RKO (cell line): ENCODE data around the gene NRP1.
"Not testable (repeated sequence)": the region's sequence is repeated elsewhere in the genome, so short reads cannot be mapped to it uniquely, and the experiment has no call there.

Experiments
- DNase-seq: peaks from one replicate; pipeline ENCODE4 v3.0.0-alpha.2; 2016; ENCODE audit warnings: low spot score

NRP1 gene

DNA sequence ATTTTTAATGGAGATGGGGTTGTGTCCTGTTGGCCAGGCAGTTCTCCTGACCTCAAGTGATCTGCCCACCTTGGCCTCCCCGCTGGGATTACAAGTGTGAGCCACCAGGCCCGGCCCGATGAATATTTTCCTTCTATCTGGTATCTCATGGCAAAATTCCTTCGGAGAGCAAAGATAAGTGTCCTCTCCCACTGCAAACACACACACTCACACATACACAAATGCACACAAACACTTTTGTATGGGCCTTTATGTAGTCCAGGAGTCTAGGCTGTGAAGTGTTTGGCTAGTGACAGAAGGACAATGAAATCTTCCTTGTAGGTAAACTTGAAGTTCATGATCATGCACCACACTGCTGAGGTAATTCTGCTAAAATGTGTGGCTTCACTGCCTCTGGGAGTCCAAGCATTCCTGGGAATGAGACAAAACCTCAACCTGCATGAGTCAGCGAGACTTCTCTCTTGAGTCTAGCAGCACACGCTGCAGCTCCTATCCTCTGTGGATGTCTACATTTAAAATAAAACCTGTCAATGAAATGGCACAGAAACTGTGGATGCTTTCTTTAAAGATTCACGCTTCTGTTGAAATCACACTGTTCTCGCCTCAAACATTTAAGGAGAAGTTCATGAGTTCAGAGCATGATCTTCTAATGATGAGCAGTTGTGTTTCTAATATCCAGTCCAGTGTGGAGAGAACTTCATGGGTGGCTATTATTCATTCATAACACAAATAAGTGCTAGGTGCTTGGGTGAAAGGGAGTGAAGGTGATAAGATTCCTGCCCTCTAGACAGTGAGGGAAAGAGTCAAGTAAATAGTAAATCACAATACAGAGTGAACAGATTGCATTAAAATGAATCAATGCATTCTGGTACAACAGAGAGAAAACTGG, 96.5 kb downstream of the NRP1 start:
- peak; percentile 76 for DNase-seq

DNA sequence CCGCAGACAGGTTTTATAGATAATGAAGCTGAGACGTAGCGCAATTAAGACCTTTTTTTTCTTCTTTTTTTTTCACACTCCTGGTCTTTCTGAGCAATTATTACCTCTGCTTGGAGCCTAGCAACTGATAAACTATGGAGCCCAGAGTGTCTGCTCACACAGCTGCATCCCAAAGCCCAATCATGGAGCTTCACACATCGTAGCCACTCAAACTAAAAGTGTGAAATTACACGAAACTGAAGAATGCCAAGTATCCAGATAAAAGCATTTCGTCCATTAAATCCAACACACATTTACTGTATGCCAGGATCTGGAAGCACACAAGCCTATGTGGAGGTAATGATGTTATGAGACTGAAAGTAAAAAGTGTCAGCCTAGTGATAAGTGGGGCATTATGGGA, 97.6 kb downstream of the NRP1 start:
- no peak for DNase-seq

DNA sequence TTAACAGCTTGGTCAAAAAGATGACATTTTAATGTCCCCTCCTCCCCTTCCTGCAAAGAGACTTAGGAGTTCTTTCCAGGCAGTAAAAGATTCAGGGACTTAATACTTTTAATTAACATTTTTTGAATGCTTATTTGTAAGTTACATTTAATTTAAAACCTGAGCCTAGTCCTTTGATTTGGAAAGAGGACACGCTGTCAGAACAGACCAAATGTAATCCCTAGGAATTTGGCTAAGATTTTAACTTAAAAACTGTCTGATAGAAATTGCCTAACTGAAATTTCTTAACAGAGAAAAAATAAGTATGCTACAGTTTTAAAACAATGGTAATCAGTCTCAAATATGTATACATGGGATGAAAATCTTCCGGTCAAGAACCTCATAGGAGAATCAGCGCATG, 98.5 kb downstream of the NRP1 start:
- no peak for DNase-seq

DNA sequence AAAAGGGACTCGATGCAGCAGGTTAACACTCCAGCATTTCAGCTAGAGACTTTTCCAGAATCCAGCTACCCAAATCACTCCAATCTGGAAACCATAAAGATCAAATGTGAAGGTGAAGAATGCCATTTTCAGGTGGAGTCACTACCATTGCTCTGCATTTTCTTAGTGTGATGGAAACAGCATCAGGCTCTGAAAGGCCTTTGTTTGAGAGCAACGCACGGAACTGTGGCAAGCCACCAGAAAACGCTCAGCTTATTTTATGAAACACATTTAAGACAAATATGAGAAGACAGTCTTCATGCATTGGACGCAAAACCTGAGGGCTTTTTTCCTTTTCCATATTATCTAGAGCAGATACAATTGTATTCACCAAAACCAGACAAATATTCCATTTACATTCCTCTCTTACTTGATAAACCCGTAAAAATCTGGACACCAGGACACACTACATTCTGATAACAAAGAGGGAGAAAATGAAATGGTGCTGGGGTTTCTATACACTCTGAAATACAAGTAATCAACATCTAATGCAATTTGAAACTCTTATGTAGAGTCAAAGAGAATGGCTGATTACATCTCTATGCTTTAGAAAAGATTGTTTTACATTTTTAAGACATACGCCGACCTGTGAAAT, 99.1 kb downstream of the NRP1 start:
- DNase-seq: no peak

DNA sequence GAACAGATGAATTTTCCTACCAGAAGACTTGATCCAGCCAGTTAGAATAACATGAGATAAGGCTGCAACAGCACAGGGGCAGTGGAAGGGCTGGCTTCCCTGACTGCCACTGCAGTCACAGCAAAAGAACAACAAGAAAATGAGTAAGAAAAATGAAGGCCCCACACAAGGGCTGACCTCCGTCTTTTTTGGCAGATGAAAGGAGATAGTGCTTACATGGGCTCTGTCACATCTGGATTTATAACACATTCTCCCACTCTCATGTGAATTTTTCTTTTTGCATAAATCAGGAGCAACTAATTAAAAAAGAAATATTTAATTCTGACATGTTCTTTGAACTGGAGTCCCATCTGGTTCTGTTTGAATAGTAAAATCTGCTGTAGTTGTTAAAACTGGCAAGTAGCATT, 99.6 kb downstream of the NRP1 start:
- no peak for DNase-seq

DNA sequence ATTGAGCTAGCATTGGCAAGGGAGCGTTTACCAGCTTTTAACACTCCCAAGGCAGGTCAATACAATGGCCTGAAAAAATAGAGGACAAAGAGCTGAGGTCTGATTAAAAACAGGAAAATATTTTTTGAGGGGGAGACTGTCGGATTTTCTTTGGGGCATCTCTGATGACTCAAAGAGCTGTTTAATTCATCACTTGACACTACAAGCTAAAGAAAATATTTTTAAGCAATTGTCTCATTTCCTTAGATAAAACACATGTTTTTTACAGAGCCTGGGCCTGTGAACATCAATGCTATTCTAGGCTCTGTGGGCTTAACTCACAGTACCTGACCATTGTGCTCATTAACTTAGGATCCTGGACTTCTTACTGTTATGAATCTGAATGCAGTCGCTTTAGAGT, 100.8 kb downstream of the NRP1 start:
- DNase-seq: no peak

DNA sequence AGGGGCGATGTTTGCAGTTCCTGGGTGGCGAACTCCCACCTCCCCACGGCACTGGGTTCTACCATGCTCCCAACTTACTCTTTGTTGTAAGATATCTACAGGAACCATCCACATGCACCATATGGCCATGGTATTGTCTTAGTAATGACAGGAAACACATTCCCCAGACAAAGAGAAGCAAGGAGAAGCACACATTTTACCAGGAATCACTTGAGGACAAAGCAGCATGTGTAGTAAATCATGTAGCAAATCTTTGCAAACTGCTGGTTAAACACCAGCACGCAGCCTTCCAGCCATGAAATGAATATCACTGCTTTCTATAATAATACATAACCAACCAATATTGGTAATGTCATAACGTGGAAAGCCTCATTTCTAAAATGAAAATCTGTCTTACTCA, 101.2 kb downstream of the NRP1 start:
- no peak for DNase-seq

DNA sequence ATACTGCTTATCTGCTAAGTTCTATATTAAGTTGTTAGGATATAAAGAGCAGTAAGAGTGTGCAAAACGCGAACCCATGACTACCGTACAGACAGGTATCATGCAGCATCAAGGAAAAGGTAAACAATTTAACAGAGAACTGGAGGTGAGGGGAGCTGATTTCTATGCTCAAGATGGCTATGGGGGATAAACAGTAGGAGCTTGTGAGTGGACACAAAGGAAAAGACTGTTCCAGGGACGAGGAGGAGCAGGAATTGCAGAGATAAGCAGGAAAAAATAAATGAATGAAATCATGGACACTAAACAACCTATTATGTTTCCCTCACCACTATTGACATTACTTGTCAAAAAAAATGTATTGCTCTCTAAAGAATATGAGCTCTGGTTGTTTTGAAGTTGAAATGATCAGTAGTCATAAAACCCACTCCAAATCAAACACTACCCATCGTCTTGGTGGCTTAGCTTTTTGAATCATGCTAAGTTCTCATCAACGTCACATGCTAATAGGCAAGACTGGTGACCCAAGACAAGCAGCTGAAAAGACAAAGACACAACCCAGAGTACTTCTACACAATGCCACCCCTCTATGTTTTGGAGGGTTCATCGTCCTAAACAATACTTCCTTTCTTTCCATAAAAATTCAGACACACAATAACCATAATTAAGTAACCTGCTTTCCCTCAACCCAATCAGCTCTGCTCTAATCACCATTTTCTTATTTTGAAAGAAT, 102.7 kb downstream of the NRP1 start:
- DNase-seq: no peak

DNA sequence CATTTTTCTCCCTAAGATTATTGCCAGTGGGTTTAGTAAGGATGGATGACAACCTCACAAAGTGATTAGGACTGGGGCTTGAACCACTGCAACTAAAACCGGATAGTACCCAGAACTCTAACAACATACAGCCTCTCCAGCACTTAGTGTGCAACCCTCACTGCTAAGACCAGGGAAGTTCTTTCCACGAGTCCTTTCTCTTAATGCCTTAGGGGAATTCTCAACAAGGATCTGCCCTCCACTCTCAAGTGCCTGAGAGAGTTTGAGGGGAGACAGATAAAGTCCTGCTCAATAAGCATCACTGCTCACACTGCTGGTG, 104.6 kb downstream of the NRP1 start:
- no peak for DNase-seq

DNA sequence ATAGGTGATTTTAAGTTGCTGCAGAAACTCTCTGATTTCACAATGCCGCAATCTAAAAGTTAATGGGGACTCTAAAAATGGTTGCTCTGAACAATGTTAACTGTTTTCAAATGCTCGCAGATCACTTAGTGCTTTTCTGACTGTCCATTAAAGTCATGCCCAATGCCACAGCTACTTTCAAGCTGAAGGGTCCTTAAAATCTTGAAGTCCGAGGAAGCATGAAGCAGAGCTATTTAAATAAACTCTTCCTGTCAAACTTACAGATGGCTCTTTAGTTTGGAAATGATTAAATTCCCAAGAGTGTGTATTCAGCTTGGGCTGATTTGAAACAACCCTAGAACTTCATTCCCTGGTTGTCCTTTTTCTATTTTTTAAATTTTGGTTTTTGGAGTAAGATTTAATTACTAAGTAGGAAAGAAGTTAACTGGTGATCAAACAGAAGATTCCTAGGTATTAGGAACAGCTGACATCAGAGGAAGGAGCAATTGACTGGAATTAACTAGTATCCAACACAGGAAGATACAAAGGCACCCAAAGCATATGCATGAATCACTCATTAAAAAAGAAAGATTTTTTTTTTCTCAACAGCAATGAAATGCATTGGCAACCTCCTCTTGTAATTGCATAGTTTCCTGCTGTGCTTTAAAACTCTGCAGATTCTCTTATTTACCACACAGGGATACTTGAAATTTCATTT, 105.1 kb downstream of the NRP1 start:
- no peak for DNase-seq

DNA sequence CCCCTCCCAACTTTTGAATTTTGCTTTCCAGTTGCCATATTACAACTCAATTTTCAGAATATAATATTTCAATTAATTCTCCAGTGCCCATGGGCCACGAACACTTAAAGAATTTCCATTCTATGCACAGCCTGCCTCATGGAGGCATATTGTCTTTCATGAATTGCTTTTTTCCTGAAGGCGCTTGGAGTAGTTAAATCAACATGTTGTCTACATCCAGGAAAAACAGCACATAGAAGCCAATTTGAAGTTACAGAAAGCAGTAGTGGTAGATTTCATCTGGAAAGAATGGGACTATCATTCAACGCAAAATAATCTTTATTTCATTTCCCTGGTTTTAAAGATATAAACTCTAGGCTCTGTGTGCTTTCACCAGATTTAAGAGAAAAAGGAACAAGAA, 106.0 kb downstream of the NRP1 start:
- no peak for DNase-seq

DNA sequence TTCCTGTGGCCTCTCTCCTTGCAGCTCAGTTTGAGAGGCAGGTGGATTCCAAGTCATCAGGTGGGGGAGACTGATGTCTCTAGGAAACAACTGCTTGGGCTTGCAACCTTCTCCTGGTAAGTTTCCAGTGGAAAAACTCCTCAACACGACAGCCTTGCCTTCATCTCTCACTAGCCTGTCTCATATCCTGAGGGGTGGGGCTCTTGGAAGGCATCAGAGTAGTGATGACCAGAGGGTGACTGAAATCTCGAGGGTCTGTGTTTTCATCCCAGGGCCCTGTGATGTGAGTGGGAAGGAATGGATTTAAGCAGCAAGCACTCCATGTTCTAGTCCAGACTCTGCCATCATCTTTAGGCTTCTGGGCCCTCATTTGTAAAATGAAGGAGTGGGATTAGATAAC, 107.0 kb downstream of the NRP1 start:
- no peak for DNase-seq

DNA sequence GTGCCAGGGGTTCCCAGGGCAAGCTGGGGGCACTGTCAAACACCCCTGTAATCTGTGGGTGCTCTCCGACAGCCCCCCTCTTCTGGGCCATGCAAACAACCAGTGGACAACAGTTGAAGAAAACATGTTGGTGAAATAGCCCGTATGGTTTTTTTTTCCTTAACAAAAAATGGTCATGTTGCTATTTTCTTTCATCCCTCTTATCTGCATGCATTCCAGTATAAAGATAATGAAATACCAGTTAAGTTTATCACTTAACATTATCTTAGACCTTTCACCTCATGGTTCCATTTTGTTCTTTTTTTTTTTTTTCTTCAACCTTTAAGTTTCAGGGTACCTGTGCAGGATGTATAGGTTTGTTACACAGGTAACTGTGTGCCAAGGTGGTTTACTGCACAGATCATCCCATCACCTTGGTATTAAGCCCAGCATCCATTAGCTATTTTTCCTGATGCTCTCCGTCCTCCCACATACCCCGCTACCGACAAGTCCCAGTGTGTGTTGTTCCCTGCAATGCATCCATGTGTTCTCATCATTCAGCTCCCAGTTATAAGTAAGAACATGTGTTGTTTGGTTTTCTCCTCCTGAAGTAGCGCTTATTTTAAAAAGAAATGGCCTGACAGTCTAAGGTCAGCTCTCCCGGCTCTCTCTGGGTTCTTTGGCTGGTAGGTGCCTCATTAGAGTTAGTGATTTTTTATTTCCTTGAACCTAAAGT, 110.1 kb downstream of the NRP1 start:
- DNase-seq: no peak

DNA sequence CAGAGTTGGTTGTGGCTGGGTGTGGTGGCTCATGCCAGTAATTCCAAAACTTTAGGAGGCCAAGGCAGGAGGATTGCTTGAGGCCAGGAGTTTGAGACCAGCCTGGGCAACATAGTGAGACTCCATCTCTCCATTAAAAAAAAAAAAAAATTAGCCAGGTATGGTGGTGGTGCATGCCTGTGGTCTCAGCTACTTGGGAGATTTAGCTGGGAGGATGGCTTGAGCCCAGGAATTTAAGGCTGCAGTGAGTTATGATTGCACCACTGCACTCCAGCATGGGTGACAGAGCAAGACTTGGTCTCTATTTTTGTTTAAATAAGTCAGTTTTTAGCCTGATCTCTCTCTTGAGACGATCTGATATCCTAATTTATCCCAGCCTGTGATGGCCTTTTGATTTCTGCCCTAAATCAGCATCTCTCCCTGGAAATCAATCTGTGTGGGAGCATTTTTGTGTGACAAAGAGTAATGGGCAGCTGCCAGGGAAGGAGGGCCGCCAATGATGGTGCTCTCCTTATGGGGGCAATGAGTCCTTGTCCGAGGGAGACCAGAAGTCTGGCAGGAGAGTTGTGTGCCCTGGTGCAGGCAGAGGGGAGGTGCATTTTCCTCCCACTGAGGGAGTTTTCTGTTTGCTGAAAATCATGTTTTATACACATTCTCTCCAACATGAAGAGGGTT, 111.0 kb downstream of the NRP1 start:
- DNase-seq: no peak

DNA sequence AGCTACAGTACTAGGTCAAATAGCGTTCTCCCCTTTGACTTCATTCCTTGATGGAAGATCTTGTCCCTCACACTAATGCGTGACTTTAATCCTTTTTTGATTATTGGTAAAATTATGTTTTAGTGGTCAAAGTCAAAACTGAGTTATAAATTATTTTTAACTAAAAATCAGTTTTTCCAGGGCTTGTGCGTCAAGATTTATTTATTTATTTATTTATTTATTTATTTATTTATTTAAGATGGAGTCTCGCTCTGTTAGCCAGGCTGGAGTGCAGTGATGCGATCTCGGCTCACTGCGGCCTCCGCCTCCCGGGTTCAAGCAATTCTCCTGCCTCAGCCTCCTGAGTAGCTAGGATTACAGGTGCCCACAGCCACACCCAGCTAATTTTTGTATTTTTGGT, 112.2 kb downstream of the NRP1 start:
- DNase-seq: not testable (repeated sequence)

DNA sequence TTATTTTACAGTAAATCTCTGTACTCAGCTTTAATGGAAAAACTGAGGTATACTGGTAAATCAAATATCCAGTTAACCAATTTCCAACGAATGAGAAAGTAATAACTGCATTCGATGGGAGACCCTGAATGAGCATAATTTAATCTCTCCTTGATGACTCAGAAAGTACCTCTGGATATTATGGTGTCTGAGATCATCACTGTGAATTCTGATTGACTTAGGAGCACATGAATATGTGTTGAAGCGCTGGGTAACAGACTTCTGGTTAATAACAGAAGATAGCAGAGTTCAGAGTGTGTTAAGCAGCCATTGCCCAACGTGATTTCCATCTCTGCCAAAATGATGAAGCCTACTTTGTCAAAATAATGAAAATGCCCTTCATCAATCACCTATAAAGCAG, 116.6 kb downstream of the NRP1 start:
- DNase-seq: no peak

DNA sequence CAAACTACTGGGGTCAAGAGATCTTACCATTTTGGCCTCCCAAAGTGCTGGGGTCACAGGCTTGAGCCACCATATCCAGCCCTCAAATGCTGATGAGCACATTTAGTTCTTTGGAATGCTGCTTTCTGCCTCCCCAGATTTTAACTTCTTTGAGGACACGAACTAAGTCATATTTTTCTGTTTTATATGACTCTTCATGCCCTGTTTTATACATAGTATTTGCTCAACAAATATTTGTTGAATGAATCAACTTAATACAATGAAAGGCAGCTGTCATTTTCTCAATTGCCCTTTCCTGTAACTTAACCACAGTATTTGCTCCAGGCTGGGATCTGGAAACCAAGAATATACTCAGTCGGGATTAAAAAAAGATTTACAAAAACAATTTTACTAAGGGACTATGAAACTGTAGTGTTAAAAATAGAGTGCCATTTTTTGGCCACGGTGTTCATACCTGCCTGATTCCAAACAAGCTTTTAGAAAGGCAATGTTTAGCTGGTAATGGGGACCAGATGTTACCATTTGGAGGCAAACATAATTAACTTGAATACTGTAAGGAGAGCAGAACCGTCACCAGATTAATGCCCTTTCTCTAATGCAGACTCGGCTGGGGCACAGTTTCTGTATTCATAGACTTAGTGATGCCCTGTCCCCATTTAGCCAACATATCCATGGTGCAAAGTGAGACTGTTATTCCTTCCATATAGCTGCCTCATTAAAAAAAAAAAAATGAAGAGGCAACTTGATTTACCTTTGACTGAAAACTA, 117.6 kb downstream of the NRP1 start:
- DNase-seq: no peak

DNA sequence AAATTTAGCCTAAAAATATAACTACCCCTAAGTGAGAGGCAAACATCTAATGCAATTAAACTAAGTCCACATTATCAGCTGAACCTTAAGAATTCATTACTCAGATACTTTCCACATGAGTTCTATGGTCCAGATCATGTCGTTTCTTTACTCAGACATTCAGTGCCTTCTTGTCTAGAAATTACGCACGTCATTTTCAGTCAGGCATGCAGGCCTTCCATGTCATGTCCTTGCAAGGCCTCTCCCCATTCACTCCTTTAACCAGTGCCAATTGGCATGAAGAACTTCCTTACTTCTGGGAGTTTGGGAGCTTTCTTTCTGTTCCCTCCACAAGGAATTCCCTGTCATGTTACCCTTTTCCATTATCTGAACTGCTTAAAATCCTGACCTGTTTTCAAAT, 118.8 kb downstream of the NRP1 start:
- DNase-seq: no peak

DNA sequence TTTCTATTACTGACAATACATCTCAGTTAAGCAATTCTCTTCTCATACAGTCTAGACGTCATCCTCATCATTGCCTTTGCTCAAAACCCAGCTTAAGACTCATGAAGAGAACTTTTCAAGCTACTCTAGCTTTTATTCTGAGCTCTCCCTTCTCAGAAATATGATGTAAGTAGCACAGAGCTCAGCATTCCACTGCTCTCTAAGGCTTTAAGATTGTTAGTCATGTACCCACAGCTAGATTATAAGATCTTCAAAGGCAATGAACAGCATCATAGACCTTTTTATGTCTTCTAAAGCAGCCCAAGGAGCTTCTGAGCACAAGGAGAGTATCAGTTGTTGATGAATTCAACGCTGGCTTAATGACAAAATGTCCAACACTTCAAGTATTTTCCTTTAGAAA, 119.3 kb downstream of the NRP1 start:
- no peak for DNase-seq

DNA sequence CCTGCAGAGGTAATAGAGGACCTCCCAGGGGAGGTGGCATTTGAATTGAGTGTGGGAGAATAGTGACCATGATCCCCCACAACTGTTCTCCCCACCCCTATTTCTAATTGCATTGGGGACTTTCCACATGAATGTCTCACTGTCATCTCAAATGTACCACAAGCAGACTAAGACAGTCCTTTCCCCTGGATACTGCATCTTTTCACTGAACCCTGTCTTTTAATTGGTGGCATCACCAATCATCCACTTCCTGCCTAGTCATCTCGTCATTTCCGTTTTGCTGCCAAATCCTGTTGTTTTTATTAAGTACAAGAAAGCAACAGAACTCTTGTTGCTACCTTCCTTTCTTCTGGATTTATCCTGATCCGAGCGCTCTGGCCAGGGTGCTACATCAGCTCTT, 120.3 kb downstream of the NRP1 start:
- no peak for DNase-seq
